G401.6 (cell line): ENCODE measurements around the gene RSPH6A.
"Not testable (repeated sequence)": the region's sequence is repeated elsewhere in the genome, so short reads cannot be mapped to it uniquely, and the experiment has no call there.

Source experiments
- FAIRE-seq: peaks from 2 replicates; lab custom pipeline; 2012; peaks lifted over from hg19 to GRCh38; lab: Jason Lieb, UNC

RSPH6A gene

GRCh38 chr19:45800070-45800553 is 15.0 kb downstream of the RSPH6A start:
- FAIRE-seq, result no peak

- not testable (repeated sequence) for FAIRE-seq
These were observed 15.6 kb downstream of the RSPH6A start for GRCh38 chr19:45799541-45799940.

DNA sequence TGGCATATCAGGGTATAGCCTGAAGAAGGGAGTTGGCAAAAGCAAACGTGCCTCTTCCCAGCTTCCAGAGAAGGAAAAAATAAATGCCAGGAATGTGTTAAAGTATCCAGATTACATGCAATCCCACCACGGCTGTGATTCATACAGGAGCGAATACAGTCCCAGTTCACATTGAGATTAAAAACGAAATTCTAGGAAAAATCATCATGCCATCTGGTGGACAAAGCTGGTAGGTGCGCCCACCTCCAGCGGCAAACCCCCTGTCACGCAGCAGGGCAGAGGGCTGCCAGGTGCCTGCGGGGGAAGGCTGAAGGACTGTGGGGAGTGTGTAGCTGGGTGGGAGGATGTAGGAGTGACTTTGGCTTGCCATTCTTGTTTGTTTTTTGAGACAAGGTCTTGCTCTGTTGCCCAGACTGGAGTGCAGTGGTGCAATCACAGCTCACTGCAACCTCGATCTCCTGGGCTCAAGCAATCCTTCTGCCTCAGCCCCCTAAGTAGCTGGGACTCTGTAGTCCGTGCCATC is 16.1 kb downstream of the RSPH6A start:
- peak; percentile 93 for FAIRE-seq

GRCh38 chr19:45794627-45795026 is 20.5 kb downstream of the RSPH6A start:
- no peak for FAIRE-seq

GRCh38 chr19:45793876-45794275 is 21.2 kb downstream of the RSPH6A start:
- FAIRE-seq, result no peak

GRCh38 chr19:45793178-45793564 is 21.9 kb downstream of the RSPH6A start:
- FAIRE-seq, result no peak

DNA sequence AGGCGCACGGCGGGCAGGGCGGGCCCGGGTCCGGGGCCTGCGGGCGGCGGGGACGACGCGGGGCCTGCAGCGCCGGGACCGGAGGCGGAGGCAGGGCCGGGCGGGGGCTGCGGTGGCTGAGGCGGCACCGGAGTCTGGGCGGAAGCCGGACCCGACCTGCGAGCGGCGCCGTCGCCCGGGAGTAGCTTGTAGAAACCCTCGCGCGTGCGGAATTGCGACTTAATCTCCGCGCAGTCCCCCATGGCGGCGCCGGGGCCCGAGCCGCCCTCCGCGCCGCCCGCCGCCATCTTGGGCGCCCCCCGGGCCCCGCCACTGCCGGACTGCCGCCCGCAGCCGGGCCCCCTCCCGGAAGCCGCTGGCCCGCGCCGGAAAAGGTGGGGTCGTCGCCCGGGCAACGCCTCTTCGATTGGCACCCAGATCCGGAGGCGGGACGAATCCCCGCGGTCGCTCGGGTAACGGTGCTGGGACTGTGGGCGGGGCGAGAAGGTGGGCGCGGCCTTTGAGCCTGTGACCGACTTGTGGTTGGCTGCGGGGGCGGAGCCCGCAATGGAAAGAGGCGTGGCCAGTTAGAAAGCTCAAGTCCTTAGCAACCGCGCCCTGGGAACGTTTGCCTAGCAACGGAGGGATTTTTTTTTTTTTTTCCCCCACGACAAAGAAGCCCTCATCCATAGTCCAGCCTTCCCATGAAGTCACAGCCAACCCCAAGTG is 22.5 kb downstream of the RSPH6A start, which contains the start of gene DMWD:
TSS of gene DMWD (minus strand) at position 376 of the 708 bp plus-strand sequence. CDS start at position 287, 89 bp downstream.
- FAIRE-seq, result peak; percentile 99

DNA sequence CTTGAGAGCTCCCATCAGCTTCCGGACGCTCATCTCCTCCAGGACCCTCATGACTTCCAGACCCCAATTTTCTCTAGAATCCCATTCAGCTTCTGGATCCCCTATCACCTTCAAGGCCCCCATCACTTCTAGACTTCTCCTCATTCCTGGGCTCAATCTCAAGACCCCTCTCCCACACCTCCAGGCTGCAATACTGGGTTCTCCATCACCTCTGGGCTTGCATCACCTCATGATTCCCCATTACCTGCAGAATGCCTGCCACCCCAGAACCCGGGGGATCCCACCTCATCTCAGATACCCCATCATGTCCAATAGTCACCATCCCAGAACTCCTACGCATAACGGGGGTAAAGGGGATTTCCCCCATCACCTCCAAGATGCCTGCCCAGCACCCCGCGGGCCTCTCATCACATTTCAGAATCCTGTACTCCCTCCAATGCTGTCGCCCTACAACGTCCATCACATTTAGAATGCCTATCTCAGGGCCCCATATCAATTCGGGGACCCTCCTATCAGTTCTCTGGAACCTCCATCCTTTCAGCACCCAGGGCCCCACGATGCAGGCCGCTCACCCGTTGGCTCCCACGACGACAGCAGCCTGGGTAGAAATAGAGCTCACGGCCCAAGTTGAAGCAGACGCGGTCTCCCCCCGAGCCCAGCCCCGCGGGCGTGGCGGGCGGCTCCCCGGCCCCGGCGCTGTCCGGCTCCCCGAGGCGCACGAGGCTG is 23.2 kb downstream of the RSPH6A start:
- no peak for FAIRE-seq

- FAIRE-seq, result no peak
These were observed 24.2 kb downstream of the RSPH6A start for GRCh38 chr19:45790942-45791341.

- no peak for FAIRE-seq
These were observed 25.9 kb downstream of the RSPH6A start for GRCh38 chr19:45789035-45789786.

GRCh38 chr19:45786533-45786894 is 28.6 kb downstream of the RSPH6A start:
- FAIRE-seq, result no peak

- FAIRE-seq, result no peak
These were observed 29.2 kb downstream of the RSPH6A start for GRCh38 chr19:45785781-45786532.

GRCh38 chr19:45785097-45785496 is 30.0 kb downstream of the RSPH6A start:
- FAIRE-seq, result no peak

DNA sequence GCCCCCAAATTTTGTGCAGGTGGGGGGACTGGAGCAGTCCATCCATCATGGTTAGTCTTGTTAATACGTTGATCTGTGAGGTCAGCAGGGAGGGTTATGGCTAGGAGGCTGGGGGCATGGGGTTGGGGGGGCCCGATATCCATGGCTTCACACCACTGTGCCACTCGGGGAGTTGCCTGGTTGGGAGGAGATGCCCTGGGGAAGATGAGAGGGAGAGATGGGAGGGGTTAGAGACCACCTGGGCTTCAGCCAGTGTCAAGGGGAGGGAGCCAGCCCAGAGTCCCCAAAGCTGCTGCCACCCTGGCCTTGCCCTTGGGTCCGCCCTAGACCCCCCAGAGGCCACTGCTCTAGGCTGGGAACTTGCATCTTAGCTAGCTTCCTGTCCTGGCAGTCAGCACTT is 31.0 kb downstream of the RSPH6A start:
- no peak for FAIRE-seq

- FAIRE-seq, result peak; percentile 53
These were observed 32.0 kb downstream of the RSPH6A start for GRCh38 chr19:45782820-45783785.

GRCh38 chr19:45782162-45782691 is 32.9 kb downstream of the RSPH6A start, which contains the start of gene DMPK:
Gene DMPK (minus strand): TSS chr19:45782490. CDS start chr19:45782352, 138 bp downstream.
- no peak for FAIRE-seq

- no peak for FAIRE-seq
These were observed 33.6 kb downstream of the RSPH6A start for GRCh38 chr19:45781214-45782161.

DNA sequence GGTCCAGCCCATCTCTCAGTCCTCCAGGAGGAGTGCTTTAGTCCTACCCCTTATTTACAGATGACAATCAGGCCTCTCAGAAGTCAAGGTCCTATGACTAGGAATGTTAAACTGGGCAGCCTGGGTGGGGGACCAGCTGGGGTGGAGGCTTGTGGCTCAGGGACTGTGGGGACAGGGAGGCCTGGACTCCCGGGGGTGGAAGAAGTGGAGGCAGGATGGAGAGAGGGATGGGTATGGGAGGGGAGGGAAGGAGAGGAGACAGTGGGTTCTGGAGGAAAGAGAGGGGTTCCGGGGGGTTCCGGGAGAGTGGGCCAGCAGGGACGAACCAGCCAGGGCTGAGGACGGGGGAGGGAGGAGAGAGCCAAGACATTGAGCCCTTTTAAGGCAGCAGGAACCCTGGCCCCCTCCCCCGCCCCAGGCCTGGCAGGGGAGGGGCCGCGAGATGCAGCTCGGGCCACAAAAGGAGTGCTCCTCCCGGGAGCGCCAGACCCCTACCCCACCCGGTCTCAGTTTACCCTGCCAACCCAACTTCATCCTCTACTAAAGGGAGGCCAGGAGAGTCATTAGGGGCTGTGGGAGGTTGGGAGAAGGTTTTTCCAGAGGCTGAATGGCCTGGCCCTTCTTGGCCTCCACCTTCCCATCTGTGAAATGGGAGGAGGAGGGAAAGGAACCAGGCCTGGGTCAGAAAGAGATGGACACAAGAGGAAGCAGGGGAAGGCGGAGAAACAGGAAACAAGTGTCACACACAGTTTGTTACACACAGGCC is 34.5 kb downstream of the RSPH6A start:
- FAIRE-seq, result no peak

DNA sequence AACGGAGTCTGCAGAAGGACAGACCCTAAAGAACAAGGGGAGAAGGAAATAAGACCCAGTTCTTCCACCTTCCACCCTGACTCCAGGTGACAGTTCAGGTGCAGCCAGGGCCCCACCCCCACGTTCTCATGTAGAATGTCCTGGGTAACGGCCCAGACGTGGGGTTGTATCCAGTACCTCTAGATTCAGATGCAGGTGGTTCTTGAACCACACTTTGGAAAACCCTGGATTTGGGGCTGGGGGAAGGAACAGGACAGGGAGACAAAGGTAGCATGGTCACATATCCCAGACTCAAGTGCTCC is 35.0 kb downstream of the RSPH6A start:
- no peak for FAIRE-seq
